A549 (cell line): ENCODE data around the gene ATP11A. TPM values are rescaled to one million over a fixed set of nuclear protein-coding genes. Genes with fewer than 3 reads are reported as not detected.
A peak's percentile ranks its signal among the peaks of the same experiment; 100 is the strongest.

Experiments used
- ATAC-seq, 2 experiments: fragments of 200-7000 bp in 1 of 2; fragments of >200 bp in 1 of 2; cut with Nextera tagmentation in 1 of 2; cut with Tn5 transposase in 1 of 2; 3 replicates each; pipeline versions ENCODE4 v1.8.0 to v1.9.1; 2018 to 2020; ENCODE audit warnings: mild to moderate bottlenecking in 1 of 2, moderate library complexity in 1 of 2
- CTCF ChIA-PET: fragments of 300-600 bp; sonication (Branson Sonifier 250); formaldehyde crosslinking; extraction: SDS; loops from one replicate; lab custom pipeline; 2021; ENCODE audit warnings: antibody characterized with exemption, inconsistent platforms; lab: Yijun Ruan, JAX
- POLR2A ChIA-PET: fragments of 350-600 bp; formaldehyde crosslinking; extraction: SDS; loops from one replicate; lab custom pipeline; 2021; ENCODE audit warnings: antibody characterized with exemption, inconsistent platforms; lab: Yijun Ruan, JAX
- DNase-seq, 2 experiments: peaks; one replicate each; pipeline versions ENCODE4 v3.0.0 to v3.0.0-alpha.2; 2011 to 2016; ENCODE audit warnings: low read depth in 1 of 2, low spot score in 1 of 2
- FAIRE-seq: peaks from 2 replicates; lab custom pipeline; 2011; peaks lifted over from hg19 to GRCh38; lab: Jason Lieb, UNC
- H3K27ac ChIP-seq, 2 experiments: fragments of >200 bp; sonication (Bioruptor Twin); formaldehyde crosslinking; 3 replicates each; pipeline ENCODE4 v1.5.1; 2016 to 2017
- H3K4me1 ChIP-seq: fragments of >200 bp; sonication (Bioruptor Twin); formaldehyde crosslinking; 3 replicates; pipeline ENCODE4 v1.6.1; 2016
- H3K4me2 ChIP-seq: fragments of >200 bp; sonication (Bioruptor Twin); formaldehyde crosslinking; 3 replicates; pipeline ENCODE4 v1.6.1; 2016
- H3K4me3 ChIP-seq: fragments of >200 bp; sonication (Bioruptor Twin); formaldehyde crosslinking; 3 replicates; pipeline ENCODE4 v1.5.1; 2016
- H3K9me3 ChIP-seq: fragments of >200 bp; sonication (Bioruptor Twin); formaldehyde crosslinking; 3 replicates; pipeline ENCODE4 v1.6.1; 2016
- ATOH8 ChIP-seq: fragments of 250-450 bp; sonication (Bioruptor Pico); IDR thresholded peaks from 2 replicates; pipeline ENCODE4 v1.5.0; 2020; ENCODE audit warnings: low read depth, mild to moderate bottlenecking, moderate library complexity
- CBX2 ChIP-seq: fragments of 200-600 bp; sonication (generic); IDR thresholded peaks from 2 replicates; pipeline ENCODE4 v1.6.1; 2016; ENCODE audit warnings: low read depth, mild to moderate bottlenecking, borderline replicate concordance
- EP300 ChIP-seq, 2 experiments: fragments of >200 bp; sonication (Bioruptor Twin); formaldehyde crosslinking; IDR thresholded peaks; 2 replicates in 1 of 2; 3 replicates in 1 of 2; pipeline ENCODE4 v1.6.1; 2016 to 2017
- FOSB ChIP-seq: fragments of 250-450 bp; sonication (Bioruptor Pico); IDR thresholded peaks from 2 replicates; pipeline ENCODE4 v1.5.0; 2020; ENCODE audit warnings: mild to moderate bottlenecking, moderate library complexity
- GATA3 ChIP-seq: IDR thresholded peaks from 2 replicates; pipeline ENCODE4 v1.6.1; 2012; ENCODE audit warnings: borderline replicate concordance
- HOXA7 ChIP-seq: fragments of 250-450 bp; sonication (Bioruptor Pico); IDR thresholded peaks from 2 replicates; pipeline ENCODE4 v1.5.0; 2020; ENCODE audit warnings: mild to moderate bottlenecking, moderate library complexity
- HOXB5 ChIP-seq: fragments of 250-450 bp; sonication (Bioruptor Pico); IDR thresholded peaks from 2 replicates; pipeline ENCODE4 v1.5.0; 2020; ENCODE audit warnings: mild to moderate bottlenecking, moderate library complexity
- JUNB ChIP-seq: fragments of >200 bp; sonication (Bioruptor Twin); formaldehyde crosslinking; IDR thresholded peaks from 2 replicates; pipeline ENCODE4 v1.6.1; 2016
- MAFK ChIP-seq: fragments of 450-650 bp; IDR thresholded peaks from 2 replicates; pipeline ENCODE4 v1.6.1; 2014; ENCODE audit not compliant: partially characterized antibody
- MAX ChIP-seq: IDR thresholded peaks from 2 replicates; pipeline ENCODE4 v1.6.1; 2012
- MYC ChIP-seq: IDR thresholded peaks from 2 replicates; pipeline ENCODE4 v1.6.1; 2012; ENCODE audit warnings: mild to moderate bottlenecking, inconsistent platforms, low read length, improper control_type of control experiment, borderline replicate concordance
- TFCP2L1 ChIP-seq: fragments of 250-450 bp; sonication (Bioruptor Pico); IDR thresholded peaks from 2 replicates; pipeline ENCODE4 v1.5.0; 2021; ENCODE audit warnings: mild to moderate bottlenecking
- TP53 ChIP-seq: fragments of 250-450 bp; sonication (Bioruptor Pico); IDR thresholded peaks from 2 replicates; pipeline ENCODE4 v1.5.0; 2021; ENCODE audit warnings: mild to moderate bottlenecking, moderate library complexity
- ZSCAN20 ChIP-seq: fragments of 250-450 bp; sonication (Bioruptor Pico); IDR thresholded peaks from 2 replicates; pipeline ENCODE4 v1.8.0; 2022; ENCODE audit warnings: mild to moderate bottlenecking, moderate library complexity
- WGBS: methylation state at CpG from one replicate; pipeline ENCODE4 v1.1.6; 2017; ENCODE audit errors: missing lambda C conversion rate; 5-methylcytosine and 5-hydroxymethylcytosine counted together
- polyA plus RNA-seq, 4 experiments: library from polyadenylated mRNA; depleted of rRNA in 3 of 4; stranded (reverse); fragments of >200 nt; fragmentation: RNase III in 1 of 4; extraction: RNeasy Plus Mini Kit Qiagen cat#74134 plus additional on column Dnase treatment in 1 of 4; gene quantifications; 2 replicates in 3 of 4; 3 replicates in 1 of 4; pipeline ENCODE4 v1.2.3, GENCODE V29; 2011 to 2017
- TF ChIP-seq, protein P1 (sequence below): fragments of >200 bp; sonication (Bioruptor Twin); formaldehyde crosslinking; IDR thresholded peaks from 3 replicates; pipeline ENCODE4 v1.6.1; 2016
- TF ChIP-seq, protein P2 (sequence below): fragments of 200-600 bp; sonication (generic); IDR thresholded peaks from 2 replicates; pipeline ENCODE4 v1.6.1; 2016; ENCODE audit warnings: antibody characterized with exemption, mild to moderate bottlenecking, moderate library complexity
- TF ChIP-seq, protein P3 (sequence below): fragments of 450-650 bp; IDR thresholded peaks from 2 replicates; pipeline ENCODE4 v1.6.1; 2014; ENCODE audit warnings: antibody characterized with exemption

The ATP11A gene
- polyA plus RNA-seq, 2 of the 4 experiments (the other 2 are of a cell fraction), result 4.1 to 8.0 TPM

DNA sequence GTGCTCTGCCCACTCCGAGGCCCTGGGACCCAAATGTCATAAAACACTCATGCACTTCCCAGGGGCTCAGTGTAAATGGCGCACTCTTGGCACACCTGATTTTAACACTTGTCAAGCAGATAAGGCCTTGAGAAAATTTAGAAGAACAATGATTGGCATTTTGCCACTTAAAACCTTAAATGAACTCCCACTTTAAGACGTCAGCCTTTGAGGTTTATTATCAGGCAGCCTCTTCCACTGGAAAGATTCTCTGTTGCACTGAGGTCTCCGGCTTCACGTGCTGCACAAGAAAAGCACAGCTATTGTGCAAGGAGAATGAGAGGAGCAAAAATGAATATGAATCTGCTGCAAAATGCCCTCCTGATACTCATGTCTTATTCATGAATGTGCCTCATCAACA is 38.5 kb upstream of the ATP11A start:
- Histone ChIP-seq H3K4me3 (no peak overlapping the region), H3K4me2 (no peak overlapping the region), H3K4me1 (no peaks in the 10 kb centered on the region), H3K9me3 (no peaks in the 10 kb centered on the region), H3K27ac (no peak overlapping the region)
- DNase-seq, result no peak
- ATAC-seq, result no peak
- CTCF ChIA-PET, result interaction anchor here (0.8 to 3.6 kb wide), 3 partner anchors 11 to 310 kb away, joined by 3 to 17 read pairs (median 7); no protein-coding TSS in a partner anchor
- FAIRE-seq, result no peak
- POLR2A ChIA-PET, result no interaction called here
- 70% methylated on average over 5 of the region's 5 CpGs for WGBS
- TF ChIP-seq MAX (no peak), CBX2 (no peak), ZSCAN20 (no peak), HOXA7 (CRISPR knock-in tag) (no peak), ATOH8 (CRISPR knock-in tag) (no peak), EP300 (IDR thresholded peaks at IDR 0.05) (no peak), MYC (no peak), JUNB (no peak), GATA3 (no peak), FOSB (CRISPR knock-in tag) (no peak), TP53 (CRISPR knock-in tag) (no peak), MAFK (no peak), TFCP2L1 (no peak)
- TF ChIP-seq, protein P1, sequence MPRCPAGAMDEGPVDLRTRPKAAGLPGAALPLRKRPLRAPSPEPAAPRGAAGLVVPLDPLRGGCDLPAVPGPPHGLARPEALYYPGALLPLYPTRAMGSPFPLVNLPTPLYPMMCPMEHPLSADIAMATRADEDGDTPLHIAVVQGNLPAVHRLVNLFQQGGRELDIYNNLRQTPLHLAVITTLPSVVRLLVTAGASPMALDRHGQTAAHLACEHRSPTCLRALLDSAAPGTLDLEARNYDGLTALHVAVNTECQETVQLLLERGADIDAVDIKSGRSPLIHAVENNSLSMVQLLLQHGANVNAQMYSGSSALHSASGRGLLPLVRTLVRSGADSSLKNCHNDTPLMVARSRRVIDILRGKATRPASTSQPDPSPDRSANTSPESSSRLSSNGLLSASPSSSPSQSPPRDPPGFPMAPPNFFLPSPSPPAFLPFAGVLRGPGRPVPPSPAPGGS, result no peak
- TF ChIP-seq, protein P2, sequence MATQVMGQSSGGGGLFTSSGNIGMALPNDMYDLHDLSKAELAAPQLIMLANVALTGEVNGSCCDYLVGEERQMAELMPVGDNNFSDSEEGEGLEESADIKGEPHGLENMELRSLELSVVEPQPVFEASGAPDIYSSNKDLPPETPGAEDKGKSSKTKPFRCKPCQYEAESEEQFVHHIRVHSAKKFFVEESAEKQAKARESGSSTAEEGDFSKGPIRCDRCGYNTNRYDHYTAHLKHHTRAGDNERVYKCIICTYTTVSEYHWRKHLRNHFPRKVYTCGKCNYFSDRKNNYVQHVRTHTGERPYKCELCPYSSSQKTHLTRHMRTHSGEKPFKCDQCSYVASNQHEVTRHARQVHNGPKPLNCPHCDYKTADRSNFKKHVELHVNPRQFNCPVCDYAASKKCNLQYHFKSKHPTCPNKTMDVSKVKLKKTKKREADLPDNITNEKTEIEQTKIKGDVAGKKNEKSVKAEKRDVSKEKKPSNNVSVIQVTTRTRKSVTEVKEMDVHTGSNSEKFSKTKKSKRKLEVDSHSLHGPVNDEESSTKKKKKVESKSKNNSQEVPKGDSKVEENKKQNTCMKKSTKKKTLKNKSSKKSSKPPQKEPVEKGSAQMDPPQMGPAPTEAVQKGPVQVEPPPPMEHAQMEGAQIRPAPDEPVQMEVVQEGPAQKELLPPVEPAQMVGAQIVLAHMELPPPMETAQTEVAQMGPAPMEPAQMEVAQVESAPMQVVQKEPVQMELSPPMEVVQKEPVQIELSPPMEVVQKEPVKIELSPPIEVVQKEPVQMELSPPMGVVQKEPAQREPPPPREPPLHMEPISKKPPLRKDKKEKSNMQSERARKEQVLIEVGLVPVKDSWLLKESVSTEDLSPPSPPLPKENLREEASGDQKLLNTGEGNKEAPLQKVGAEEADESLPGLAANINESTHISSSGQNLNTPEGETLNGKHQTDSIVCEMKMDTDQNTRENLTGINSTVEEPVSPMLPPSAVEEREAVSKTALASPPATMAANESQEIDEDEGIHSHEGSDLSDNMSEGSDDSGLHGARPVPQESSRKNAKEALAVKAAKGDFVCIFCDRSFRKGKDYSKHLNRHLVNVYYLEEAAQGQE, result no peak
- TF ChIP-seq, protein P3, sequence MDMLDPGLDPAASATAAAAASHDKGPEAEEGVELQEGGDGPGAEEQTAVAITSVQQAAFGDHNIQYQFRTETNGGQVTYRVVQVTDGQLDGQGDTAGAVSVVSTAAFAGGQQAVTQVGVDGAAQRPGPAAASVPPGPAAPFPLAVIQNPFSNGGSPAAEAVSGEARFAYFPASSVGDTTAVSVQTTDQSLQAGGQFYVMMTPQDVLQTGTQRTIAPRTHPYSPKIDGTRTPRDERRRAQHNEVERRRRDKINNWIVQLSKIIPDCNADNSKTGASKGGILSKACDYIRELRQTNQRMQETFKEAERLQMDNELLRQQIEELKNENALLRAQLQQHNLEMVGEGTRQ, result no peak

GRCh38 chr13:112651750-112652511 is 37.9 kb upstream of the ATP11A start:
- no peak for ATAC-seq
- ChIA-PET POLR2A (no interaction called here), CTCF (interaction anchor here (0.8 to 3.6 kb wide), 3 partner anchors 12 to 310 kb away, joined by 3 to 17 read pairs (median 6); no protein-coding TSS in a partner anchor)
- no peaks in the 10 kb centered on the region for H3K4me1 ChIP-seq
- no peaks in the 10 kb centered on the region for H3K9me3 ChIP-seq
- FAIRE-seq, result no peak
- peak; percentile 16 for TF ChIP-seq MAFK
- no peak for TF ChIP-seq HOXB5
- no peak overlapping the region for H3K27ac ChIP-seq
- no peak for DNase-seq
- no peak overlapping the region for H3K4me3 ChIP-seq
- 64% methylated on average over 3 of the region's 7 CpGs for WGBS
- no peak overlapping the region for H3K4me2 ChIP-seq
